HL-60 (cell line): Measurements from ENCODE around the gene ACP7.

Source experiments
- CTCF ChIP-seq: IDR thresholded peaks from one replicate; pipeline ENCODE4 v1.5.1; 2011; ENCODE audit warnings: low read length, control low read depth, inconsistent platforms; ENCODE audit not compliant: insufficient read depth
- GABPA ChIP-seq: IDR thresholded peaks from 2 replicates; pipeline ENCODE4 v1.6.1; 2012; ENCODE audit warnings: low read depth
- POLR2AphosphoS5 ChIP-seq: IDR thresholded peaks from 2 replicates; pipeline ENCODE4 v1.6.1; 2012; ENCODE audit warnings: low read depth
- REST ChIP-seq: IDR thresholded peaks from 2 replicates; pipeline ENCODE4 v1.6.1; 2012; ENCODE audit warnings: low read depth; ENCODE audit not compliant: insufficient replicate concordance

- TF ChIP-seq CTCF (no peak), REST (no peak), GABPA (no peak), POLR2AphosphoS5 (no peak)
Observed at GRCh38 chr19:39119830-39120229, 35.7 kb downstream of the ACP7 start.
